ENCODE data around the gene RAI1. TPM values are rescaled to one million over a fixed set of nuclear protein-coding genes. Genes with fewer than 3 reads are reported as not detected.

RAI1 gene
- total and polyA plus RNA-seq, 2 of the 13 experiments (the other 11 are each of a cell fraction or from before 2014, with no cell fraction given), result 3.4 to 5.2 TPM

- TF ChIP-seq ZNF563 (CRISPR knock-in tag; IDR thresholded peaks at IDR 0.05) (peak; percentile 84; the same call in 1 of the 2 replicates), JARID2 (CRISPR knock-in tag; IDR thresholded peaks at IDR 0.05; ENCODE audit: insufficient replicate concordance) (peak; percentile 61), ZNF143 (CRISPR knock-in tag; IDR thresholded peaks at IDR 0.05) (peak; percentile 84), PRDM10 (CRISPR knock-in tag; IDR thresholded peaks at IDR 0.05; ENCODE audit: low read depth) (0 out of 2 replicates have a peak, but pooled peaks have one; percentile 52), PAF1 (CRISPR knock-in tag; IDR thresholded peaks at IDR 0.05) (no peak), ATF2 (CRISPR knock-in tag; IDR thresholded peaks at IDR 0.05) (peak; percentile 52; the same call in 1 of the 2 replicates), REST (IDR thresholded peaks at IDR 0.05; ENCODE audit: borderline replicate concordance in 1 of 2, low read depth in 1 of 2, low read length in 2 of 2) (no peak), IRF2 (CRISPR knock-in tag; IDR thresholded peaks at IDR 0.05) (0 out of 2 replicates have a peak, but pooled peaks have one; percentile 53), GATAD2A (CRISPR knock-in tag; IDR thresholded peaks at IDR 0.05) (0 out of 2 replicates have a peak, but pooled peaks have one; percentile 23), XRCC5 (optimal IDR thresholded peaks at IDR 0.05; ENCODE audit: low read length) (peak; percentile 46), CTCF (CRISPR knock-in tag; IDR thresholded peaks at IDR 0.05) (peak; percentile 54), ZNF83 (CRISPR knock-in tag; IDR thresholded peaks at IDR 0.05; ENCODE audit: borderline replicate concordance) (no peak), MXI1 (IDR thresholded peaks at IDR 0.05; ENCODE audit: borderline replicate concordance, low read depth, low read length) (0 out of 3 replicates have a peak, but pooled peaks have one; percentile 26), FOSL2 (CRISPR knock-in tag; IDR thresholded peaks at IDR 0.05) (no peak), ZFP37 (CRISPR knock-in tag; IDR thresholded peaks at IDR 0.05; ENCODE audit: borderline replicate concordance) (no peak), IKZF5 (CRISPR knock-in tag; IDR thresholded peaks at IDR 0.05) (peak; percentile 31; the same call in 1 of the 2 replicates), PITX1 (CRISPR knock-in tag; IDR thresholded peaks at IDR 0.05) (no peak), MTF1 (CRISPR knock-in tag; IDR thresholded peaks at IDR 0.05) (no peak)
These were observed 168.7 kb downstream of the RAI1 start (continued) for GRCh38 chr17:17849845-17850373.

Data from HepG2 (cell line).